ENCODE results near the gene CACNA1G.

Gene CACNA1G

GRCh38 chr17:50560185-50560824, at the start of gene CACNA1G:
CACNA1G (plus strand) TSS chr17:50560715; CDS start chr17:50561460, 745 bp downstream.
- H3K27ac ChIP-seq (ENCODE audit: low read length), result no peak within 1 kb of the TSS
- no peaks in the 10 kb centered on the region for H3K36me3 ChIP-seq (ENCODE audit: control insufficient read depth, low read depth, low read length)
- peaks cover 74% of the 10 kb centered on the region for H3K27me3 ChIP-seq (ENCODE audit: control insufficient read depth, insufficient read depth, low read length)
- no peaks in the 10 kb centered on the region for H3K9me3 ChIP-seq (ENCODE audit: control insufficient read depth, low read depth, low read length)
- peak within 1 kb of the TSS; percentile 71 for H3K4me3 ChIP-seq (ENCODE audit: low read length)
- peak within 1 kb of the TSS; percentile 41 for H3K9ac ChIP-seq (ENCODE audit: low read length)
- peaks cover 24% of the 10 kb centered on the region for H3K4me1 ChIP-seq (ENCODE audit: control insufficient read depth, low read depth, low read length)

GRCh38 chr17:50511058-50511457, 49.5 kb upstream of the CACNA1G start:
- Histone ChIP-seq H3K27ac (ENCODE audit: low read length) (no peak overlapping the region), H3K9ac (ENCODE audit: low read length) (no peak overlapping the region), H3K4me3 (ENCODE audit: low read length) (no peak overlapping the region), H3K36me3 (ENCODE audit: control insufficient read depth, low read depth, low read length) (no peaks in the 10 kb centered on the region), H3K9me3 (ENCODE audit: control insufficient read depth, low read depth, low read length) (no peaks in the 10 kb centered on the region), H3K4me1 (ENCODE audit: control insufficient read depth, low read depth, low read length) (peaks cover 10% of the 10 kb centered on the region), H3K27me3 (ENCODE audit: control insufficient read depth, insufficient read depth, low read length) (no peaks in the 10 kb centered on the region)

DNA sequence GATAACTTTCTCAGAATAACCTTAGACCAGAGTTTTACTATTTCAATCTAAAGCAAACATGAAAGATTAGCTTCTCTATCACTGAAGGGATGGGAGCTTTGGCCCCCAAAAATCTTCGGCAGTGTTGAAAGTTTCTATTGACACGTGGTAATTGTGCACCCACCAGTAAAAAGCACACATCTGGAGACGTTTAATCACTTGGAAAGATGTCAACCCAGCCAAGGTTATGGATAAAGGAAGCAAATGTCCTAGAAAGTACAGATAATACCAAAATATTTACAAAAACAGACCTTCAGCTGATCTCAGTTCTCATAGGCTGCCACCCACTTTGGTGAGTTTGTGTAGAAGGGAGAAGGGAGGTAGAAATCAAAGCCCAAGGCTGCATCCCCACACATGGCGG, 47.0 kb upstream of the CACNA1G start:
- no peak overlapping the region for H3K27ac ChIP-seq (ENCODE audit: low read length)
- H3K9me3 ChIP-seq (ENCODE audit: control insufficient read depth, low read depth, low read length), result no peaks in the 10 kb centered on the region
- H3K36me3 ChIP-seq (ENCODE audit: control insufficient read depth, low read depth, low read length), result no peaks in the 10 kb centered on the region
- no peak overlapping the region for H3K4me3 ChIP-seq (ENCODE audit: low read length)
- H3K9ac ChIP-seq (ENCODE audit: low read length), result no peak overlapping the region
- peaks cover 6% of the 10 kb centered on the region for H3K4me1 ChIP-seq (ENCODE audit: control insufficient read depth, low read depth, low read length)
- no peaks in the 10 kb centered on the region for H3K27me3 ChIP-seq (ENCODE audit: control insufficient read depth, insufficient read depth, low read length)

- H3K36me3 ChIP-seq (ENCODE audit: control insufficient read depth, low read depth, low read length), result no peaks in the 10 kb centered on the region
- H3K27me3 ChIP-seq (ENCODE audit: control insufficient read depth, insufficient read depth, low read length), result no peaks in the 10 kb centered on the region
- no peak overlapping the region for H3K9ac ChIP-seq (ENCODE audit: low read length)
- no peaks in the 10 kb centered on the region for H3K9me3 ChIP-seq (ENCODE audit: control insufficient read depth, low read depth, low read length)
- H3K4me3 ChIP-seq (ENCODE audit: low read length), result no peak overlapping the region
- H3K4me1 ChIP-seq (ENCODE audit: control insufficient read depth, low read depth, low read length), result peaks cover 6% of the 10 kb centered on the region
- no peak overlapping the region for H3K27ac ChIP-seq (ENCODE audit: low read length)
Measured at GRCh38 chr17:50514388-50514787, 46.1 kb upstream of the CACNA1G start.

- H3K36me3 ChIP-seq (ENCODE audit: control insufficient read depth, low read depth, low read length), result no peaks in the 10 kb centered on the region
- H3K27me3 ChIP-seq (ENCODE audit: control insufficient read depth, insufficient read depth, low read length), result no peaks in the 10 kb centered on the region
- no peaks in the 10 kb centered on the region for H3K9me3 ChIP-seq (ENCODE audit: control insufficient read depth, low read depth, low read length)
- no peak overlapping the region for H3K4me3 ChIP-seq (ENCODE audit: low read length)
- no peak overlapping the region for H3K27ac ChIP-seq (ENCODE audit: low read length)
- peaks cover 6% of the 10 kb centered on the region for H3K4me1 ChIP-seq (ENCODE audit: control insufficient read depth, low read depth, low read length)
- no peak overlapping the region for H3K9ac ChIP-seq (ENCODE audit: low read length)
Measured at GRCh38 chr17:50514936-50515702, 45.4 kb upstream of the CACNA1G start.

DNA sequence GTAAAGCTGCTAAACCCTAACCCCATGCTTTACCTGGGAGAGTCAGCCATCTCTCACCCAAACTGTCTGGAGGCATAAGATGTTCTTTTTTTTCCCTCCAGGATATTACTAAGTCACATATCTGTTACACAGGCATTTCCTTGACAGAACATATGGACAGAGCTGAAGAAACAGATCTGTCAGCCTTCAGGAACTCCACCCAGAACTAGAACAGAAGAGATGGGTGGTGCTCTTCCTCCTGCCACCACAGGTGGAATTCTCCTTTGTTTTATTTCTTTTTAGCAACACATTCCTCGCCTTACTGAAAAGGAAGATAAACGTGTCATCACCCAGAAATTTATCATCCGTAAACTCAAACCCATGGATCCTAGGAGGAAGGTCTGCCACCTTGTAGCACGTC, 43.5 kb upstream of the CACNA1G start:
- no peak overlapping the region for H3K4me3 ChIP-seq (ENCODE audit: low read length)
- no peak overlapping the region for H3K27ac ChIP-seq (ENCODE audit: low read length)
- H3K9ac ChIP-seq (ENCODE audit: low read length), result no peak overlapping the region
- no peaks in the 10 kb centered on the region for H3K9me3 ChIP-seq (ENCODE audit: control insufficient read depth, low read depth, low read length)
- no peaks in the 10 kb centered on the region for H3K27me3 ChIP-seq (ENCODE audit: control insufficient read depth, insufficient read depth, low read length)
- H3K4me1 ChIP-seq (ENCODE audit: control insufficient read depth, low read depth, low read length), result no peaks in the 10 kb centered on the region
- H3K36me3 ChIP-seq (ENCODE audit: control insufficient read depth, low read depth, low read length), result no peaks in the 10 kb centered on the region

- Histone ChIP-seq H3K9ac (ENCODE audit: low read length) (no peak overlapping the region), H3K4me1 (ENCODE audit: control insufficient read depth, low read depth, low read length) (no peaks in the 10 kb centered on the region), H3K36me3 (ENCODE audit: control insufficient read depth, low read depth, low read length) (no peaks in the 10 kb centered on the region), H3K27ac (ENCODE audit: low read length) (no peak overlapping the region), H3K9me3 (ENCODE audit: control insufficient read depth, low read depth, low read length) (no peaks in the 10 kb centered on the region), H3K4me3 (ENCODE audit: low read length) (no peak overlapping the region), H3K27me3 (ENCODE audit: control insufficient read depth, insufficient read depth, low read length) (no peaks in the 10 kb centered on the region)
Measured at GRCh38 chr17:50517504-50518383, 42.8 kb upstream of the CACNA1G start.

DNA sequence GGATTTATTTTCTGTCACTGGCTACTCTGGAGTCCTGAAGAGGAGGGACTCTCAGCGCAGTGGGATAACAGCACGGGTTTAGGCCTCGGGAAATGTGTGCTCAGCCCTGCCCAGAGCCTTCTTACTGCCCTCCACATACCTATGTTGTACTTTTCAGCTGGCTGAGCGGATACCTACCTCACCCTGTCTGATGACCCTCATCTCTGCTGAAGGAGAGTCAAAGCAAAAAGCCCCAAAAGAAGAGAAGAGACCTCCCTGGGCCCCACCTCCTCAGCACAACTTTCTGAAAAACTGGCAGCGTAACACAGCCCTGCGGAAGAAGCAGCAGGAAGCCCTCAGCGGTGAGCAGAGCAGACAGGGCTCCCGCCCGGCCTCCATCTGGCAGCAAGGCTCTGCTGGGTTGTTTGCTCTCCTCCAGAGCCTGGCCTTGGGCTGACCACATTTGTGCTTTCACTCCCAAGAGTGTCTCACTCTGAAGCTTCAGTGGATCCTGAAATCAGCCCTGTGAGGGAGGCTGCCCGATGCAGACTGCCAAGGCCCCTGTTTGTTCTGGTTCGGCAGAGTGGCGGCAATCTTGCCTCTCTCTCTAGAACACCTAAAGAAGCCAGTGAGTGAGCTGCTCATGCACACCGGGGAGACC, 42.0 kb upstream of the CACNA1G start:
- no peaks in the 10 kb centered on the region for H3K4me1 ChIP-seq (ENCODE audit: control insufficient read depth, low read depth, low read length)
- no peak overlapping the region for H3K27ac ChIP-seq (ENCODE audit: low read length)
- H3K4me3 ChIP-seq (ENCODE audit: low read length), result no peak overlapping the region
- H3K27me3 ChIP-seq (ENCODE audit: control insufficient read depth, insufficient read depth, low read length), result no peaks in the 10 kb centered on the region
- no peaks in the 10 kb centered on the region for H3K9me3 ChIP-seq (ENCODE audit: control insufficient read depth, low read depth, low read length)
- H3K9ac ChIP-seq (ENCODE audit: low read length), result no peak overlapping the region
- H3K36me3 ChIP-seq (ENCODE audit: control insufficient read depth, low read depth, low read length), result no peaks in the 10 kb centered on the region

- no peak overlapping the region for H3K27ac ChIP-seq (ENCODE audit: low read length)
- H3K27me3 ChIP-seq (ENCODE audit: control insufficient read depth, insufficient read depth, low read length), result no peaks in the 10 kb centered on the region
- no peaks in the 10 kb centered on the region for H3K4me1 ChIP-seq (ENCODE audit: control insufficient read depth, low read depth, low read length)
- H3K9ac ChIP-seq (ENCODE audit: low read length), result no peak overlapping the region
- H3K36me3 ChIP-seq (ENCODE audit: control insufficient read depth, low read depth, low read length), result no peaks in the 10 kb centered on the region
- H3K4me3 ChIP-seq (ENCODE audit: low read length), result no peak overlapping the region
- no peaks in the 10 kb centered on the region for H3K9me3 ChIP-seq (ENCODE audit: control insufficient read depth, low read depth, low read length)
Measured at GRCh38 chr17:50519141-50519834, 41.2 kb upstream of the CACNA1G start.

DNA sequence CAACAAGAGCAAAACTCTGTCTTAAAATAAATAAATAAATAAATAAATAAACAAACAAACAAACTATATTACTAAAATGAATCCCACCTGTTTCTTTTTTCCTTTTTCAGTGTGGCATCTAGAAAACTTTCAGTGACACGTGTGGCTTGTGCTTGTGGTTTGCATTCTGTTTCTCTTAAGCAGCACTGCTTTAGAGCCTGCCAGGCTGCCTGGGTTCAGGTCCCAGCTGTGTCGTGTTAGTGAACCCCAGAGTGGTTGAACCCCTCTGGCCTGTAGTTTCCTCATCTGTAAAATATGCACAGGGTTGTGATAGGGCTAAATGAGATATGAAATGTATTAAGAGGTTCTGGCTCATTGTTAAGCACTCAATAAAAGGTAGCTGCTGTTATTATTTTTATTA, 40.0 kb upstream of the CACNA1G start:
- no peaks in the 10 kb centered on the region for H3K9me3 ChIP-seq (ENCODE audit: control insufficient read depth, low read depth, low read length)
- no peak overlapping the region for H3K27ac ChIP-seq (ENCODE audit: low read length)
- no peak overlapping the region for H3K9ac ChIP-seq (ENCODE audit: low read length)
- no peaks in the 10 kb centered on the region for H3K27me3 ChIP-seq (ENCODE audit: control insufficient read depth, insufficient read depth, low read length)
- no peaks in the 10 kb centered on the region for H3K4me1 ChIP-seq (ENCODE audit: control insufficient read depth, low read depth, low read length)
- no peaks in the 10 kb centered on the region for H3K36me3 ChIP-seq (ENCODE audit: control insufficient read depth, low read depth, low read length)
- no peak overlapping the region for H3K4me3 ChIP-seq (ENCODE audit: low read length)

- Histone ChIP-seq H3K9me3 (ENCODE audit: control insufficient read depth, low read depth, low read length) (no peaks in the 10 kb centered on the region), H3K27ac (ENCODE audit: low read length) (no peak overlapping the region), H3K4me1 (ENCODE audit: control insufficient read depth, low read depth, low read length) (no peaks in the 10 kb centered on the region), H3K4me3 (ENCODE audit: low read length) (no peak overlapping the region), H3K9ac (ENCODE audit: low read length) (no peak overlapping the region), H3K27me3 (ENCODE audit: control insufficient read depth, insufficient read depth, low read length) (no peaks in the 10 kb centered on the region), H3K36me3 (ENCODE audit: control insufficient read depth, low read depth, low read length) (no peaks in the 10 kb centered on the region)
Measured at GRCh38 chr17:50521514-50521913, 39.0 kb upstream of the CACNA1G start.

All from iPS-18a (cell line).